Aorta (tissue), 5 donors: ENCODE data around the gene BPIFB2. TPM values are rescaled to one million over a fixed set of nuclear protein-coding genes. Genes with fewer than 3 reads are reported as not detected.
"Not testable (repeated sequence)": the region's sequence is repeated elsewhere in the genome, so short reads cannot be mapped to it uniquely, and the experiment has no call there.

Experiments
- ATAC-seq: fragments of 200-7000 bp; cut with Tn5 transposase; one replicate; pipeline ENCODE4 v1.9.1; 2022; ENCODE audit warnings: moderate library complexity; ENCODE audit not compliant: low FRiP score
- DNase-seq, 2 donors: peaks; one replicate each; pipeline ENCODE4 v3.0.0-alpha.2; 2020
- H3K27ac ChIP-seq, 2 donors: one replicate each; pipeline ENCODE4 v1.5.1; 2013; ENCODE audit warnings: low read length in 2 of 2, mild to moderate bottlenecking in 2 of 2, moderate library complexity in 2 of 2, control low read depth in 1 of 2, inconsistent platforms in 1 of 2, low read depth in 1 of 2
- H3K27me3 ChIP-seq, 2 donors: one replicate each; pipeline ENCODE4 v1.6.1; 2013; ENCODE audit warnings: control low read depth in 1 of 2, low read length in 1 of 2, mild to moderate bottlenecking in 1 of 2, moderate library complexity in 1 of 2; ENCODE audit not compliant: insufficient read depth in 2 of 2, control insufficient read depth in 1 of 2
- H3K36me3 ChIP-seq, 2 donors: one replicate each; pipeline ENCODE4 v1.6.1; 2013; ENCODE audit warnings: control low read depth in 1 of 2, low read length in 1 of 2, mild to moderate bottlenecking in 1 of 2; ENCODE audit not compliant: insufficient read depth in 2 of 2, control insufficient read depth in 1 of 2
- H3K4me1 ChIP-seq, 2 donors: one replicate each; pipeline ENCODE4 v1.6.1; 2013; ENCODE audit warnings: low read length in 2 of 2, control low read depth in 1 of 2, mild to moderate bottlenecking in 1 of 2, moderate library complexity in 1 of 2; ENCODE audit not compliant: insufficient read depth in 2 of 2, control insufficient read depth in 1 of 2
- H3K4me3 ChIP-seq, 2 donors: one replicate each; pipeline ENCODE4 v1.5.1; 2013; ENCODE audit warnings: low read length in 2 of 2, control low read depth in 1 of 2, mild to moderate bottlenecking in 1 of 2
- H3K9me3 ChIP-seq: one replicate; pipeline ENCODE4 v1.6.1; 2013; ENCODE audit warnings: mild to moderate bottlenecking, low read length; ENCODE audit not compliant: control insufficient read depth
- WGBS, 2 donors: extraction: QIAGEN DNeasy Blood & Tissue Kit; methylation state at CpG; one replicate each; pipeline ENCODE4 v1.1.7; 2013; 5-methylcytosine and 5-hydroxymethylcytosine counted together
- intact Hi-C, 2 donors: fragments of 100-400 bp; cut with DNase I; formaldehyde crosslinking; loops; one replicate each; pipeline versions ENCODE4 v1.14.2 to v1.15.0; 2022
- long read RNA-seq, 2 donors: library from polyadenylated mRNA; unstranded; transcript quantifications; one replicate each; pipeline ENCODE4 v2.0.0, GENCODE V29; 2020 to 2021
- polyA plus RNA-seq, 2 donors: library from polyadenylated mRNA; stranded (reverse); fragments of 200-250 nt; gene quantifications; one replicate each; pipeline ENCODE4 v1.2.3, GENCODE V29; 2013
- total RNA-seq, 2 donors: library from RNA; stranded (reverse); fragmentation: NEBNext Ultra II Directional; extraction: Animal tissue kit (Norgen Biotek cat#: 25700); gene quantifications; one replicate each; pipeline ENCODE4 v1.2.1, GENCODE V29; 2021
- donor health status: healthy with polysubstance abuse.
- donor health status: Bipolar disorder and iron deficiency.
- donor health status: DM: no; HTN: no; CAD: no.
- donor health status: DM: no; HTN: no; CAD: no.
- donor health status: DM: yes; HTN: yes; CAD: no.

Gene BPIFB2
- total RNA-seq, result not detected
- not detected for polyA plus RNA-seq
- long read RNA-seq, donor 1, result 0 reads
- long read RNA-seq, donor 2, result 0 reads

DNA sequence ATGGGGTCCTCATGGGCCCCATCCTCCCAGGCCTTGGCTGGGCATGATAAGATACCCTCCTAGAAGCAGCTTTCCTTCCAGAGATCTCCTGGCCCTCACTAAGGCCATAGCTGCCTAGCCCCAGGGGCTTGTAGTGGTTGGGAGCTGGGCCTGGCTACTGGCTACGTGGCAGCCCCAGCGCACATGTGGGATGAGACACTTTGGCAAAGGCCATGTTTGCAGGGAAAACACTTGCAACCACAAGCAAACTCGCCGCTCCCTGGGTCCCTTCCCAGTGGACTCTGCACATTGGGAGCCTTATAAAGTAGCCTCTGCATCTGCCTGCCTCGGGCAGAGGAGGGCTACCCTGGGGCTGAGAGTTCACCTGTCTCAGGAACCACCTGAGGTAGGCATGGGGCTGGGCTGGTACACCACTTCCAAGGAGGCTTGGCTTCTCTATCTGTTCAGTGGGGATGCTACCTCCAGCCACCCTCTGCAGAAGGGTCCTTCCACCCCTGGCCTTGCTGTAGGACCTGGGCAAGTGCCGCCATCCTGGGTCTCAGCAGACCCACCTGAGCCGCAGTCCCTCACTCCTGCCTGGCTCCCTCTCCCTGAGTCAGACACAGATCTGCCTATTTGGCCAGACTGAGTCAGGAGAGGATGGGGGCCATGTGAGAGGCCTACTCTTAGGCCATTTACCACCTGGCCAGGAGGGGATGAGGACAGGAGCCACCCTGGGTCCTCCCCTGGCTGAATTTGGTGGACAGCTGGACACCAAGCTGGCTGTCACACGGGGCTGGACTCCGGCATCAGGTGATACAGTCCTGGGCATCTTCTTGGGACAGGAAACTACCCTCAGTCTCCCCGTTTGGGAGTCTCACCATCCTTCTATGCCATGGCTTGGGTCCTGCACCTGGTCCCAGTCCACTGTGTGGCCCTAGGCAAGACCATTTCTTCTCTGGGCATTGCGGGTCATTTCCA lies at the start of gene BPIFB2:
TSS of gene BPIFB2 (plus strand) at position 329 of the 960 bp plus-strand sequence. CDS start 871 bp downstream, outside the sequence.
- intact Hi-C loops, result no loop called here
- WGBS, 2 donors, result 84 to 85% methylated on average over 11 of the region's 11 CpGs
- no peak within 1 kb of the TSS for H3K4me3 ChIP-seq
- H3K9me3 ChIP-seq, result no peaks in the 10 kb centered on the region
- no peaks in the 10 kb centered on the region for H3K27me3 ChIP-seq
- H3K36me3 ChIP-seq, result no peaks in the 10 kb centered on the region
- H3K4me1 ChIP-seq, result no peaks in the 10 kb centered on the region
- ATAC-seq, result no peak
- DNase-seq, result no peak
- H3K27ac ChIP-seq, result no peak within 1 kb of the TSS

DNA sequence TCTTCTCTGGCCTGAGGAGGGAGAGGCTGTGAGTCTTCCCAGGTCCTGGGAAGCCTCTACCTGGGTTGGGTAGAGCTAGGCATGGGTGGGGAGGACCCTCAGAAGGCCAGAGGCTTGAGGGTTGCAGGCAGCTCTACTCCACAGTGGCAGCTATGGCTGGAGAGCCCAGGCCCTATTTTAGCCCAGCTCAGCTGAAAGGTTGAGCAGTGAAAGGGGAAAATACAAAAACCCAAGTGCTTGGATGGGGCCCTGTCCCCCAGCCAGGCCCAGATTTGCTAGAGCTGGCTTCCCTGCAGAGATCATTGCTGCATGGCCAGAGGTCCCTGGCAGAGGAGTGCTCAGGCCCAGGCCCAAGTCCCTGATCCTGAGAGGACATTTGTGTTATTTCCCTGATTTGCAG lies 48.9 kb upstream of the BPIFB2 start:
- Histone ChIP-seq H3K36me3 (no peaks in the 10 kb centered on the region), H3K27me3 (no peaks in the 10 kb centered on the region), H3K9me3 (peaks cover 8% of the 10 kb centered on the region), H3K4me3 (no peak overlapping the region), H3K27ac (no peak overlapping the region), H3K4me1 (no peaks in the 10 kb centered on the region)
- no peak for ATAC-seq
- intact Hi-C loops, result no loop called here
- DNase-seq, result no peak

DNA sequence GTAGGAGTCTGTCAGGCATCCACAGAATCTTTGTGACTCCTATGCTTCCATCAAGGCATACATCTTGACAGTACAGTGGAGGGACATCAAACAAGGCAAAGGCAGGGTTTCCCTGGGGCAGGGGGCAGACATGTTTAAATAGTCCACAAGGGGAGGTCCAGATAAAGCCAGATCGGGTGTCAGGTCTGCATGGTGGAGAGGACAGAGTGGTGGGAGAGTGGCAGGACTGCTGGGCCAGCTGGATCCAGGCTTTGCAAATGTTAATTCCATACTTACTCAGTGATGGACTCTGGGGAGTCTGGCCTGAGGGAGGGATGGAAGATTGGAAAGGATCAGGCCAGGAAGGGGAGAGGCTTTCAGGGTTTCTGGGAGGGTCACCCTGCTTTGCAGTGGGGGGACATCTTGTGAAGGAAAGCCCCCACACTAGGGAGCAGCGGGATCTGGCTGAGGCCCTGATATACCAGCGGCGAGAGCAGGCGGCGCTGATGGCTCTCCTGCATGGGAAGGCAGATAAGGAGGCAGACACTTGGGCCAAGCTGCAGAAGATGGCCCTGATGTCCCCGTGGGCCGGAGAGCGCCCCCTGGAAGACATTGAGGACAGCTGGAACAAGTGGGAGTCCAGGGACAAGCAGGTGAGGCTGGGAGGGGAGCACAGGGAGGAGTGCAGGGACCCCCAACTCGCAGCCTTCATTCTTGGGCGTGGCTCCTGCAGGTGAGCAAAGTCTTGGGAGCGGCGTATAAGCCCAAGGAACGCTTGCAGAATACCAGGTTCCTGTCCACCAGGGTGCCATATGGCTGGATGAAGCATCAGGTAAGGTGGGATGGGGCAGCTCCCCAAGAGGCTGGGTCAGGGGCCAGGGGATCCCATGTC lies 47.9 kb upstream of the BPIFB2 start:
- ATAC-seq (no peak), DNase-seq (no peak)
- Histone ChIP-seq H3K36me3 (no peaks in the 10 kb centered on the region), H3K27ac (no peak overlapping the region), H3K4me3 (no peak overlapping the region), H3K27me3 (no peaks in the 10 kb centered on the region), H3K9me3 (peaks cover 4% of the 10 kb centered on the region), H3K4me1 (no peaks in the 10 kb centered on the region)
- intact Hi-C loops, result no loop called here
- 86 to 88% methylated on average over 14 of the region's 14 CpGs for WGBS, 2 donors

GRCh38 chr20:32960222-32960518 lies 47.3 kb upstream of the BPIFB2 start:
- Histone ChIP-seq H3K9me3 (peaks cover 4% of the 10 kb centered on the region), H3K4me1 (no peaks in the 10 kb centered on the region), H3K27ac (no peak overlapping the region), H3K36me3 (no peaks in the 10 kb centered on the region), H3K4me3 (no peak overlapping the region), H3K27me3 (no peaks in the 10 kb centered on the region)
- no peak for DNase-seq
- intact Hi-C loops, result no loop called here
- no peak for ATAC-seq

DNA sequence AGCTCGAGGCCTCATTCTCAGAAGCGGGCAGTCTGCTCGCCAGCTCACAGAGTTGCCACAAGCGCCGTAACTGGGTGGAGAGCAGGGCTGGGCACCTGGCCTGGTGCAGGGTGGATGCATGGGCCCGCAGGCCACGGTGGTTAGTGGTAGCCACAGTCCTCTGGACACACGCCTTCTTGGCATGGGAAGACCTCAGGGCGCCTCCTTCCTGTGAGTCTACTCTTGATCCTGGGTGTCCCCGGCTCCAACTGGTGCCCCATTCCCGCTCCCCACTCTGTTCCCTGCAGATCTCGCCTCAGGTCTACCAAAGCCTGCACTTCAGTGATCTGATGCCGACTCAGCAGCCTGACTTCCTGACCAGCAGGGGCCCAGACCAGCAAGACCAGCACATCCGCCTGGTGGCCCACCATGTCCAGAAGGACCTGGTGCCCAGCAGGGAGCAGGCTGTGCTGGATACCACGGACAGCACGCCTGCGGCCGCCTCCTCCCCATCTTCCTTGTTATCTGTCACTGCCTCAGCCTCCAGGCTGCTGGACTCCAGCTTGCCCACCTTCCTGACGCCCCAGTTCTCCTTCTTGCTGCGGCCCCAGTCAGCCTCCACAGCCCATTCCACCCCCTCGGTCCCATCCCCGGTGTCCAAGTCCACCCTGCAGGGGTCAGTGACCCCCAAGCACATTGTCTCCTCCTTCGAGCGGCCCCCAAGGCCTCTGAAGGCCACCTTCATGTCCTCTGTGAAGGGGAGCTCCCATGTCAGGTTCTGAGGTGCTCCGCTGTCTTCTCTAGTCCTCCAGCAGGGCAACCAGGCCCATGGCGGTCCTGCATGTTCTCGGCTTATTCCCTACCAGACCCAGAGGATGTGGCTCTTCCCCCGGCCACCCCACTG lies 46.4 kb upstream of the BPIFB2 start:
- Histone ChIP-seq H3K9me3 (peaks cover 4% of the 10 kb centered on the region), H3K27me3 (no peaks in the 10 kb centered on the region), H3K4me3 (no peak overlapping the region), H3K36me3 (no peaks in the 10 kb centered on the region), H3K4me1 (no peaks in the 10 kb centered on the region), H3K27ac (no peak overlapping the region)
- DNase-seq (no peak), ATAC-seq (no peak)
- WGBS, 2 donors, result 80 to 85% methylated on average over 27 to 28 of the region's 28 CpGs
- intact Hi-C loops, result no loop called here

GRCh38 chr20:32962053-32962452 lies 45.5 kb upstream of the BPIFB2 start:
- DNase-seq, result peak in 1 of 2 donors; percentile 55
- Histone ChIP-seq H3K27ac (no peak overlapping the region), H3K4me3 (no peak overlapping the region), H3K36me3 (no peaks in the 10 kb centered on the region), H3K9me3 (peaks cover 4% of the 10 kb centered on the region), H3K4me1 (no peaks in the 10 kb centered on the region), H3K27me3 (no peaks in the 10 kb centered on the region)
- WGBS, 2 donors, result 76 to 86% methylated on average over 5 of the region's 5 CpGs
- no peak for ATAC-seq
- intact Hi-C loops, result no loop called here

- H3K27me3 ChIP-seq, H3K4me1 ChIP-seq, ATAC-seq, H3K36me3 ChIP-seq, H3K9me3 ChIP-seq, intact Hi-C loops, H3K27ac ChIP-seq, H3K4me3 ChIP-seq: not testable (repeated sequence)
- DNase-seq, result peak in 1 of 2 donors; percentile 21
- 76 to 82% methylated on average over 11 of the region's 11 CpGs for WGBS, 2 donors
These were observed 44.9 kb upstream of the BPIFB2 start for GRCh38 chr20:32962646-32963045.

DNA sequence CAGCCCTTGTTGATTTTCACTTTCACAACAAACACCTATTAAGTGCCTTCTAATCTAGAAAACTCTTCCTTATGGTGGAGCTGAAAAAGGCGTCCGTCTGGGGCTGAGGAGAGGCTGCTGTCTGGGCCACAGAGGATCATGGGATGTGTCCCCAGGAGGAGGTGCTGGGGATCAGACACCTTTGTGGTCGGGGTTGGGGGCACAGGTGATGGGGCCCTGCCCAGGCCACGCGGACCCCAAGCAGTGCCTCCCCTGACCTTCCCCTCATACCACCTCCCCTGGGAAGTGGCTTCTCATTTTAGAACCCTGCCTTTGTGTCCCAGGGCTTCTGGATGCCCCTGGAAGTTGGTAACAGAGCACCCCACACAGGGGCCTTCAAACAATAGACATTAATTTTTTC lies 44.3 kb upstream of the BPIFB2 start:
- Histone ChIP-seq H3K27me3 (no peaks in the 10 kb centered on the region), H3K4me1 (no peaks in the 10 kb centered on the region), H3K27ac (no peak overlapping the region), H3K9me3 (peaks cover 1% of the 10 kb centered on the region), H3K36me3 (no peaks in the 10 kb centered on the region), H3K4me3 (no peak overlapping the region)
- no peak for ATAC-seq
- intact Hi-C loops, result no loop called here
- DNase-seq, result peak in 1 of 2 donors; percentile 37
- WGBS, 2 donors, result 67 to 71% methylated on average over 5 of the region's 5 CpGs
